ENCODE results near the gene PRR35.
A peak's percentile ranks its signal among the peaks of the same experiment; 100 is the strongest.

The PRR35 gene
- total RNA-seq = 0 reads per million in 3 experiments

GRCh38 chr16:560204-560700 lies at the start of gene PRR35:
TSS of gene PRR35 (plus strand) at chr16:560394. CDS start at chr16:563295, 2,901 bp downstream.
- DNase-seq = no peak

GRCh38 chr16:512802-513201 lies 47.4 kb upstream of the PRR35 start:
- DNase-seq = no peak

GRCh38 chr16:513950-514349 lies 46.2 kb upstream of the PRR35 start:
- no peak for DNase-seq

- no peak for DNase-seq
Measured at GRCh38 chr16:515175-515938, 44.8 kb upstream of the PRR35 start.

GRCh38 chr16:515939-516226 lies 44.3 kb upstream of the PRR35 start:
- no peak for DNase-seq

GRCh38 chr16:516301-516700 lies 43.9 kb upstream of the PRR35 start:
- DNase-seq = no peak

- DNase-seq = no peak
Measured at GRCh38 chr16:518858-519257, 41.3 kb upstream of the PRR35 start.

- no peak for DNase-seq
Measured at GRCh38 chr16:519425-519824, 40.8 kb upstream of the PRR35 start.

- no peak for DNase-seq
Measured at GRCh38 chr16:519841-520687, 40.1 kb upstream of the PRR35 start.

- DNase-seq = no peak
Measured at GRCh38 chr16:520847-521246, 39.3 kb upstream of the PRR35 start.

GRCh38 chr16:521381-522210 lies 38.6 kb upstream of the PRR35 start:
- no peak for DNase-seq

- no peak for DNase-seq
Measured at GRCh38 chr16:522320-523096, 37.7 kb upstream of the PRR35 start.

- DNase-seq = no peak
Measured at GRCh38 chr16:523097-523741, 37.0 kb upstream of the PRR35 start.

- no peak for DNase-seq
Measured at GRCh38 chr16:524274-525040, 35.7 kb upstream of the PRR35 start.

GRCh38 chr16:525123-525519 lies 35.1 kb upstream of the PRR35 start:
- no peak for DNase-seq

- DNase-seq = peak; percentile 24
Measured at GRCh38 chr16:525520-526180, 34.5 kb upstream of the PRR35 start.

GRCh38 chr16:526181-527014 lies 33.8 kb upstream of the PRR35 start:
- DNase-seq = peak; percentile 19

- peak; percentile 86 for DNase-seq
Measured at GRCh38 chr16:527015-527903, 32.9 kb upstream of the PRR35 start, which contains the start of gene CAPN15. TSS of gene CAPN15 (plus strand) at chr16:527712. CDS start at chr16:546839, 19,127 bp downstream.
